Gastrocnemius medialis (tissue), 4 donors: Measurements from ENCODE around the gene CADM2.

Source experiments
- POLR2A ChIP-seq, 2 donors: fragments of 450-650 bp; IDR thresholded peaks; one replicate each; pipeline ENCODE4 v1.6.1; 2017; ENCODE audit warnings: antibody characterized with exemption in 2 of 2, mild to moderate bottlenecking in 2 of 2, moderate library complexity in 2 of 2
- TF ChIP-seq, protein P1 (sequence below), 5 experiments: fragments of 450-650 bp in 3 of 5; fragments of 200-600 bp in 2 of 5; sonication (generic) in 2 of 5; IDR thresholded peaks in 4 of 5; conservative IDR thresholded peaks in 1 of 5; 1 replicate in 4 of 5; 2 replicates in 1 of 5; pipeline ENCODE4 v1.5.1; 2016 to 2019; ENCODE audit warnings: antibody characterized with exemption in 5 of 5, mild to moderate bottlenecking in 3 of 5, moderate library complexity in 3 of 5

DNA sequence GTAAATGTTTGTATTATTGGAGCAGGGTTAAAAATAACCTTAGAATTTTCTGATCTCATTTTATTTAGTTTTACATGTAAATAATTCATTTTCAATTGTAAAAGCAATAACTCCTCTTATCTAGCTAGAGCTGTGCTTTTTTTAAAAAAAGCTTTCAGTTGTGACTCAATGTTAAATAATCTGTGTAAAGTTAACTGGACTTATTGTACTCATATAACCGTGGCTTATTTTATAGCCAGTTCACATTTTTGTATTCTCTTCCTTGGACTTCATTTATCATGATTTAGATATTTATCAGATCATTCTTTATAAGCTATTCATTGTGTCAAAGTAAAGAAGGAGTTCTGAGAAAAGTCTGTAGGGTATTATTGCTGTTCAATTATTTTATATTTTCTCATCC, 435.6 kb downstream of the CADM2 start:
- TF ChIP-seq, protein P1, sequence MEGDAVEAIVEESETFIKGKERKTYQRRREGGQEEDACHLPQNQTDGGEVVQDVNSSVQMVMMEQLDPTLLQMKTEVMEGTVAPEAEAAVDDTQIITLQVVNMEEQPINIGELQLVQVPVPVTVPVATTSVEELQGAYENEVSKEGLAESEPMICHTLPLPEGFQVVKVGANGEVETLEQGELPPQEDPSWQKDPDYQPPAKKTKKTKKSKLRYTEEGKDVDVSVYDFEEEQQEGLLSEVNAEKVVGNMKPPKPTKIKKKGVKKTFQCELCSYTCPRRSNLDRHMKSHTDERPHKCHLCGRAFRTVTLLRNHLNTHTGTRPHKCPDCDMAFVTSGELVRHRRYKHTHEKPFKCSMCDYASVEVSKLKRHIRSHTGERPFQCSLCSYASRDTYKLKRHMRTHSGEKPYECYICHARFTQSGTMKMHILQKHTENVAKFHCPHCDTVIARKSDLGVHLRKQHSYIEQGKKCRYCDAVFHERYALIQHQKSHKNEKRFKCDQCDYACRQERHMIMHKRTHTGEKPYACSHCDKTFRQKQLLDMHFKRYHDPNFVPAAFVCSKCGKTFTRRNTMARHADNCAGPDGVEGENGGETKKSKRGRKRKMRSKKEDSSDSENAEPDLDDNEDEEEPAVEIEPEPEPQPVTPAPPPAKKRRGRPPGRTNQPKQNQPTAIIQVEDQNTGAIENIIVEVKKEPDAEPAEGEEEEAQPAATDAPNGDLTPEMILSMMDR (IDR thresholded peaks at IDR 0.05 in 4 of 5, conservative IDR thresholded peaks at IDR 0.05 in 1 of 5) = no peak
- TF ChIP-seq POLR2A (IDR thresholded peaks at IDR 0.05) = no peak
